GM06990 (cell line): ENCODE data around the gene IKZF2.

Experiments used
- DNase-seq: peaks from one replicate; pipeline ENCODE4 v3.0.0-alpha.2; 2011; ENCODE audit not compliant: insufficient read length; ENCODE audit errors: extremely low read depth
- H3K27me3 ChIP-seq: replicated peaks from 2 replicates; pipeline ENCODE4 v1.6.0; 2011; ENCODE audit warnings: low read length; ENCODE audit not compliant: control insufficient read depth, insufficient read depth
- H3K36me3 ChIP-seq: 2 replicates; pipeline ENCODE4 v1.5.1; 2011; ENCODE audit warnings: low read length; ENCODE audit not compliant: control insufficient read depth, insufficient read depth
- H3K4me3 ChIP-seq: replicated peaks from 2 replicates; pipeline ENCODE4 v1.5.1; 2011; ENCODE audit warnings: low read depth, mild to moderate bottlenecking, control low read depth, low read length
- CTCF ChIP-seq: IDR thresholded peaks from 2 replicates; pipeline ENCODE4 v1.5.1; 2011; ENCODE audit warnings: low read length, control low read depth, mild to moderate bottlenecking, inconsistent platforms; ENCODE audit not compliant: insufficient read depth, poor library complexity, severe bottlenecking

Gene IKZF2

GRCh38 chr2:212975333-212975732 is 176.1 kb downstream of the IKZF2 start:
- H3K36me3 ChIP-seq, result no peaks in the 10 kb centered on the region
- no peak for TF ChIP-seq CTCF
- no peak for DNase-seq
- no peaks in the 10 kb centered on the region for H3K27me3 ChIP-seq
- H3K4me3 ChIP-seq, result no peak overlapping the region

GRCh38 chr2:212974692-212975091 is 176.7 kb downstream of the IKZF2 start:
- Histone ChIP-seq H3K4me3 (no peak overlapping the region), H3K27me3 (no peaks in the 10 kb centered on the region), H3K36me3 (no peaks in the 10 kb centered on the region)
- no peak for TF ChIP-seq CTCF
- DNase-seq, result no peak

- no peaks in the 10 kb centered on the region for H3K36me3 ChIP-seq
- DNase-seq, result no peak
- TF ChIP-seq CTCF, result no peak
- H3K27me3 ChIP-seq, result no peaks in the 10 kb centered on the region
- H3K4me3 ChIP-seq, result no peak overlapping the region
Observed at GRCh38 chr2:212973347-212973746, 178.1 kb downstream of the IKZF2 start.

GRCh38 chr2:212970132-212970531 is 181.3 kb downstream of the IKZF2 start:
- H3K4me3 ChIP-seq, result no peak overlapping the region
- no peaks in the 10 kb centered on the region for H3K27me3 ChIP-seq
- H3K36me3 ChIP-seq, result no peaks in the 10 kb centered on the region
- DNase-seq, result no peak
- TF ChIP-seq CTCF, result no peak

GRCh38 chr2:212968284-212969081 is 182.9 kb downstream of the IKZF2 start:
- Histone ChIP-seq H3K27me3 (no peaks in the 10 kb centered on the region), H3K4me3 (no peak overlapping the region), H3K36me3 (no peaks in the 10 kb centered on the region)
- TF ChIP-seq CTCF, result no peak
- no peak for DNase-seq
